Measurements from ENCODE around the gene PNO1.

The PNO1 gene

GRCh38 chr2:68121873-68122679 lies 35.6 kb upstream of the PNO1 start:
- TF ChIP-seq, protein P1, sequence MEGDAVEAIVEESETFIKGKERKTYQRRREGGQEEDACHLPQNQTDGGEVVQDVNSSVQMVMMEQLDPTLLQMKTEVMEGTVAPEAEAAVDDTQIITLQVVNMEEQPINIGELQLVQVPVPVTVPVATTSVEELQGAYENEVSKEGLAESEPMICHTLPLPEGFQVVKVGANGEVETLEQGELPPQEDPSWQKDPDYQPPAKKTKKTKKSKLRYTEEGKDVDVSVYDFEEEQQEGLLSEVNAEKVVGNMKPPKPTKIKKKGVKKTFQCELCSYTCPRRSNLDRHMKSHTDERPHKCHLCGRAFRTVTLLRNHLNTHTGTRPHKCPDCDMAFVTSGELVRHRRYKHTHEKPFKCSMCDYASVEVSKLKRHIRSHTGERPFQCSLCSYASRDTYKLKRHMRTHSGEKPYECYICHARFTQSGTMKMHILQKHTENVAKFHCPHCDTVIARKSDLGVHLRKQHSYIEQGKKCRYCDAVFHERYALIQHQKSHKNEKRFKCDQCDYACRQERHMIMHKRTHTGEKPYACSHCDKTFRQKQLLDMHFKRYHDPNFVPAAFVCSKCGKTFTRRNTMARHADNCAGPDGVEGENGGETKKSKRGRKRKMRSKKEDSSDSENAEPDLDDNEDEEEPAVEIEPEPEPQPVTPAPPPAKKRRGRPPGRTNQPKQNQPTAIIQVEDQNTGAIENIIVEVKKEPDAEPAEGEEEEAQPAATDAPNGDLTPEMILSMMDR (IDR thresholded peaks at IDR 0.05; ENCODE audit: borderline replicate concordance, control extremely low read depth, extremely low read depth, insufficient read depth, missing control alignments): peak; percentile 87
- DNase-seq (ENCODE audit: low spot score): peak; percentile 51
- in situ Hi-C loops (cut with MboI; ENCODE audit: low sequenced_read_pairs, unreplicated experiment): loop anchor here (10.0 kb wide), 2 partner anchors 163 to 323 kb away; no protein-coding TSS in a partner anchor

DNA sequence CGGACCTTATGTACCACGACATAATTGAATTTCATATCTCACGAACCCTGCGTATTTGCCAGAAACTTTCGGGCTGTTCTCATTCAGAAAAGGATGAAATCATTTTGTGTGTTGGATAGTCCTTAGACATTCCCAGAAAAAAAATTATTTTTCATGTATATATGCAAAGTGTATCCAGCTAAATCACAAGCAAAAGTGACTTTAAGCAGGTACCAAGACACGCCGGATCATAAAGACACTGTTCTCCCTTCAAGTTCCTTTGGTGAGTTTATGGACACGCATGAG lies 35.1 kb upstream of the PNO1 start:
- DNase-seq (ENCODE audit: low spot score): no peak
- TF ChIP-seq, protein P1 (IDR thresholded peaks at IDR 0.05; ENCODE audit: borderline replicate concordance, control extremely low read depth, extremely low read depth, insufficient read depth, missing control alignments): no peak
- in situ Hi-C loops (cut with MboI; ENCODE audit: low sequenced_read_pairs, unreplicated experiment): loop anchor here (10.0 kb wide), 2 partner anchors 162 to 322 kb away; no protein-coding TSS in a partner anchor

DNA sequence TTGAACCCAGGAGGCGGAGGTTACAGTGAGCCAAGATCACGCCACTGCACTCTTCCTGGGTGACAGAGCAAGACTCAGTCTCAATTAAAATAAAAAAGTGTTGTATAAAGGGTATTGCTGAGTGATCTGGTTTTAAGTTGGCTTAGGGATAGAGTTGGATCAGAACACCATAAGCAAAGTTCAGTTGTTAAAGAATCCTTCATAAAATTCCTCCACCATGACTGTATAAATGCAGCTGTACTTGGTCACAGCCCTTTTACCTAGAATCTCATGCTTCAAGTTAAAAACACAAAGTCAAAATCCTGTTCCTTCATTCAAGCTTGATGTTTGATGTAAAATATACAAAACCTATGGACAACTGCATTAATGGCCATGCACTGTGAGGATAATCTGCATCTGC lies 33.4 kb upstream of the PNO1 start:
- in situ Hi-C loops (cut with MboI; ENCODE audit: low sequenced_read_pairs, unreplicated experiment): loop anchor here (10.0 kb wide), 2 partner anchors 160 to 320 kb away; no protein-coding TSS in a partner anchor
- DNase-seq (ENCODE audit: low spot score): no peak
- TF ChIP-seq, protein P1 (IDR thresholded peaks at IDR 0.05; ENCODE audit: borderline replicate concordance, control extremely low read depth, extremely low read depth, insufficient read depth, missing control alignments): no peak

GRCh38 chr2:68125821-68126220 lies 31.9 kb upstream of the PNO1 start:
- DNase-seq (ENCODE audit: low spot score): no peak
- in situ Hi-C loops (cut with MboI; ENCODE audit: low sequenced_read_pairs, unreplicated experiment): loop anchor here (10.0 kb wide), 2 partner anchors 159 to 319 kb away; no protein-coding TSS in a partner anchor
- TF ChIP-seq, protein P1 (IDR thresholded peaks at IDR 0.05; ENCODE audit: borderline replicate concordance, control extremely low read depth, extremely low read depth, insufficient read depth, missing control alignments): no peak

DNA sequence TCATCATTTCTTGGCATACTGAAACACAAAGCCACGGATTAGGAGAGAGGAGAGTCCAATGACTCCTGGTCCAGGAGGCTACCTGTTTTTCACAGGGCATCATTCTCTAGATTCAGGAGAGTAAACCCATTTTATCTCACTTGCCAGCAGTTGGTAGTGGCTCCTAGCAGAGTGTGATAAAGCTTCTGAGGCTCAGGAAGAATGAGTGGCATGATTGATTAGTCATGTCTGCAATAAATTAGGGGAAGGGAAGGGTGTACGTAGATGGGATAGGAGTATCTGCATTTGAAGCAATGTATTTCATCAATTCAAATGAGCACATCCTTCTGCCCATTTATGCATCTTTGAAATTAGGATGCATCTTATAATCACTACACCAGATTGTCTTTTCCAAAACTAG lies 31.1 kb upstream of the PNO1 start:
- TF ChIP-seq, protein P1 (IDR thresholded peaks at IDR 0.05; ENCODE audit: borderline replicate concordance, control extremely low read depth, extremely low read depth, insufficient read depth, missing control alignments): no peak
- no peak for DNase-seq (ENCODE audit: low spot score)
- in situ Hi-C loops (cut with MboI; ENCODE audit: low sequenced_read_pairs, unreplicated experiment): loop anchor here (10.0 kb wide), 2 partner anchors 158 to 318 kb away; no protein-coding TSS in a partner anchor

DNA sequence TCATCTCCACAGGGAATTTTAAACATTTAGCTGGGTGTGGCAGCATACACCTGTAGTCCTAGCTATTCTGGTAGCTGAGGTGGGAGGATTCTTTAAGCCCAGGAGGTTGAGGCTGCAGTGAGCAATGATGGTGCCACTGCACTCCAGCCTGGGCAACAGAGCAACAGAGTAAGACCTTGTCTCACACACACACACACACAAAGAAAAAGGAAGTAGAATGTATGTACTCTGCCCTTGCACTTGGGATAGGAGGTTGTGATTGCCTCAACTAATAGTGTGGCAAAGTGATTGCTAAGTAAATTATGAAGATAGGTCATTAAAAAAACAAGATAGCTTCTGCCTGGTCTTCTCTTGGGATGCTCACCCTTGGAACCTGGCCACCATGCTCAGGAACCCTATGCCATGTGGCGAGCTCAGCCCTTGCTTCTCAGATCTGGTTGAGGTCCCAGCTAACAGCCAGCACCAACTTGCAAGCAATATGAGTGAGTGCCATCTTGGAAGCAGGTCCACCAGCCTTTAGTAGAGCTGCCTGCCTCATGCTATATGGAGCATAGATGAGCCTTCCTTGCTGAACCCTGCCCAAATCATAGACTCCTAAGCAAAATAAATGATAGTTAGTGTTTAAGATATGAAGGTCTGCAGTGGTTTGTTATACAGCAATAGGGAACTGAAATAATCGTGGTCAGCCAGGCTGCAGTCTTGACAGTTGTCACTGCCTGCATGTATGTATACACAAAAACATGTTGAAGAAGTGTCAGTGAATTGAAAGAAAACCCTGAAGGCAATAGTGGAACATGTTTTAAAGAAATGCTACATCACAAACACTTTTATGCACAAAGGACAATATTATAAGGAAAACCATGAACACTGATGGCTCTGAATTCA lies 30.1 kb upstream of the PNO1 start:
- peak; percentile 27 for DNase-seq (ENCODE audit: low spot score)
- TF ChIP-seq, protein P1 (IDR thresholded peaks at IDR 0.05; ENCODE audit: borderline replicate concordance, control extremely low read depth, extremely low read depth, insufficient read depth, missing control alignments): no peak
- in situ Hi-C loops (cut with MboI; ENCODE audit: low sequenced_read_pairs, unreplicated experiment): loop anchor here (10.0 kb wide), 2 partner anchors 157 to 317 kb away; no protein-coding TSS in a partner anchor
